Right lung (tissue), 5 donors: ENCODE results near the gene FAM124B. TPM values are rescaled to one million over a fixed set of nuclear protein-coding genes. Genes with fewer than 3 reads are reported as not detected.
"Not testable (repeated sequence)": the region's sequence is repeated elsewhere in the genome, so short reads cannot be mapped to it uniquely, and the experiment has no call there.

Experiments
- DNase-seq, 2 donors: peaks; one replicate each; pipeline ENCODE4 v3.0.0-alpha.2; 2013
- polyA plus RNA-seq, 5 donors: library from polyadenylated mRNA; unstranded; fragments of 120-200 nt; gene quantifications; one replicate each; pipeline versions ENCODE4 v1.2.1 to v1.2.3, GENCODE V29; 2013; ENCODE audit warnings: inconsistent platforms in 1 of 5, low replicate concordance in 1 of 5; ENCODE audit not compliant: insufficient read length in 5 of 5, insufficient read depth in 1 of 5

The FAM124B gene
- polyA plus RNA-seq, 5 donors, result 16.5 to 34.6 (median 16.9) TPM

- DNase-seq, result no peak
These were observed 14.9 kb upstream of the FAM124B start for GRCh38 chr2:224416656-224417360.

GRCh38 chr2:224413381-224413780, 11.5 kb upstream of the FAM124B start:
- DNase-seq, result no peak

GRCh38 chr2:224412141-224413015, 10.5 kb upstream of the FAM124B start:
- DNase-seq, result no peak

GRCh38 chr2:224410946-224411561, 9.1 kb upstream of the FAM124B start:
- DNase-seq, result no peak

GRCh38 chr2:224408676-224409075, 6.8 kb upstream of the FAM124B start:
- DNase-seq, result no peak

- DNase-seq, result no peak
These were observed 5.4 kb upstream of the FAM124B start for GRCh38 chr2:224407241-224407701.

- DNase-seq, result no peak
These were observed 4.0 kb upstream of the FAM124B start for GRCh38 chr2:224405841-224406370.

GRCh38 chr2:224405412-224405811, 3.5 kb upstream of the FAM124B start:
- DNase-seq, result no peak

- DNase-seq, result no peak
These were observed 2.9 kb upstream of the FAM124B start for GRCh38 chr2:224404796-224405195.

- no peak for DNase-seq
These were observed 1.8 kb upstream of the FAM124B start for GRCh38 chr2:224403657-224404056.

- DNase-seq, result no peak
These were observed 848 bp downstream of the FAM124B start for GRCh38 chr2:224400886-224401632.

GRCh38 chr2:224400174-224400810, 1.6 kb downstream of the FAM124B start:
- no peak for DNase-seq

GRCh38 chr2:224398289-224398688, 3.6 kb downstream of the FAM124B start:
- no peak for DNase-seq

GRCh38 chr2:224397100-224397499, 4.8 kb downstream of the FAM124B start:
- not testable (repeated sequence) for DNase-seq

GRCh38 chr2:224395620-224396390, 6.1 kb downstream of the FAM124B start:
- no peak for DNase-seq

GRCh38 chr2:224393157-224393872, 8.6 kb downstream of the FAM124B start:
- no peak for DNase-seq

- no peak for DNase-seq
These were observed 9.4 kb downstream of the FAM124B start for GRCh38 chr2:224392545-224392944.

GRCh38 chr2:224389317-224389716, 12.6 kb downstream of the FAM124B start:
- no peak for DNase-seq

- no peak for DNase-seq
These were observed 15.0 kb downstream of the FAM124B start for GRCh38 chr2:224386876-224387275.
